Cardiac ventricle fibroblast (primary cell): ENCODE data around the gene TRAF5. TPM values are rescaled to one million over a fixed set of nuclear protein-coding genes. Genes with fewer than 3 reads are reported as not detected.

Experiments
- total RNA-seq: library from RNA; depleted of rRNA; stranded (reverse); fragments of >200 nt; gene quantifications from 2 replicates; pipeline ENCODE4 v1.2.3, GENCODE V29; 2015

TRAF5 gene, protein sequence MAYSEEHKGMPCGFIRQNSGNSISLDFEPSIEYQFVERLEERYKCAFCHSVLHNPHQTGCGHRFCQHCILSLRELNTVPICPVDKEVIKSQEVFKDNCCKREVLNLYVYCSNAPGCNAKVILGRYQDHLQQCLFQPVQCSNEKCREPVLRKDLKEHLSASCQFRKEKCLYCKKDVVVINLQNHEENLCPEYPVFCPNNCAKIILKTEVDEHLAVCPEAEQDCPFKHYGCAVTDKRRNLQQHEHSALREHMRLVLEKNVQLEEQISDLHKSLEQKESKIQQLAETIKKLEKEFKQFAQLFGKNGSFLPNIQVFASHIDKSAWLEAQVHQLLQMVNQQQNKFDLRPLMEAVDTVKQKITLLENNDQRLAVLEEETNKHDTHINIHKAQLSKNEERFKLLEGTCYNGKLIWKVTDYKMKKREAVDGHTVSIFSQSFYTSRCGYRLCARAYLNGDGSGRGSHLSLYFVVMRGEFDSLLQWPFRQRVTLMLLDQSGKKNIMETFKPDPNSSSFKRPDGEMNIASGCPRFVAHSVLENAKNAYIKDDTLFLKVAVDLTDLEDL
- total RNA-seq = 4.1 and 8.0 TPM in 2 replicates

DNA sequence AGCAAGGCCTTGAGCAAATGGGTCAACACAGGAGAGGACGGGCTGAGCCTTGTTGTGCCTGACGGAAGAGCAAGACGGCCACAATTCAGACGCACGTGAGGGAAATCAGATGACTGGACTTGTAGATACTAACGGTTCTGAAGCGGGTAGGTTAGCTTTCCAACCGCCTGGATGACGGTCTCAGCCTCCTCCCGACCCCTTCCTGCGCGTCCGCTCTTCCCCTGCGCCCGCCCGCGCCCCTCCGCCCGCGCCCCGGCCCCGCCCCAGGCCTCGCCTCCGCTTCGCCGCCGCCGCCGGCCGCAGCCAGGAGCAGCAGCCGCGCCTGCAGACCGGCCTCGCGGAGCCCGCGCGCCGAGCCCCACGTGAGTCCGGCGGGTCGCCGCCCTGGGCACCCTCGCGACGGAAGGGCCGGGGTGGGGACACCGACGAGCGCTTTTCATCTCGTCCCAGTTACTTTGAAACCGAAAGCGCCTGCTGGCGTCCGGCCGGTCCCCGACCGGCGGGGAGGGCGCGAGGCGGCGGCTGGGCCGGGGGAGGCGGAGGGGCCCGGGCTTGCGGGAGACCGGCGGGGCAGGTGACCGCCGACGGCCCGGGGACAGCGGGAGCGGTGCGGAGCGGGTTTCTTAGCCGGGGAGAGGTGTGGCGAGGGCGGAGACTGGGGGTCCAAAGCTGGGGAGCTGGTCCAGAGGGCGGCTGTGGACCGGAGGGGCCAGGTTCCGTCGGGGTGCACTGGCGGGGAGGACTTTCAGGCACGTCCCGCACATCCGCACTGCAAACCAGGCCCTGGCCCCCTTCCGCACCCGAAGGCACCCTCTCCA lies at the start of gene TRAF5:
Gene TRAF5, plus strand, starts transcription at position 306 of the 818 bp plus-strand sequence. CDS start 26,407 bp downstream, outside the sequence.

Other genes with a start within 250 kb of the TRAF5 start
- not detected in 2 replicates for gene KCNH1, start 192.7 kb upstream of the TRAF5 start, total RNA-seq
- 18.3 and 20.8 TPM in 2 replicates for gene RCOR3, start 67.5 kb upstream of the TRAF5 start, total RNA-seq
- gene RD3, start 165.3 kb downstream of the TRAF5 start, total RNA-seq = not detected in 2 replicates